ENCODE measurements around the gene SLC22A16.

GRCh38 chr6:110432285-110432900, 44.0 kb downstream of the SLC22A16 start:
- no peak for TF ChIP-seq CTCF (IDR thresholded peaks at IDR 0.05)
- no peak for TF ChIP-seq POLR2A (IDR thresholded peaks at IDR 0.05)

All from tibial nerve (tissue), 3 donors.